Heart left ventricle (tissue), 13 donors: ENCODE results near the gene STX12.

Experiments used
- CTCF ChIP-seq, 12 donors: fragments of 200-600 bp; sonication (generic) in 4 of 12; IDR thresholded peaks; one replicate each; pipeline versions ENCODE4 v1.5.0 to v1.8.0; 2018 to 2022; ENCODE audit warnings: antibody characterized with exemption in 12 of 12, mild to moderate bottlenecking in 5 of 12
- POLR2A ChIP-seq, 2 donors: fragments of 450-650 bp; IDR thresholded peaks; one replicate each; pipeline ENCODE4 v1.6.1; 2017; ENCODE audit warnings: antibody characterized with exemption in 2 of 2, mild to moderate bottlenecking in 2 of 2, moderate library complexity in 2 of 2
- donor health status: ischemic (EF 13 %, LVEDD 7.1; RV severe dilation, severe dysfunction).
- donor health status: DM: no; HTN: yes; CAD: no.
- donor health status: DM: no; HTN: no; CAD: no.
- donor health status: ischemic (EF 25% LVEDD 6.9; RV normal size, moderate dysfunction).
- donor health status: ischemic (EF 25% LVEDD 5.7; RV mildly dilated, moderate dysfunction).
- donor health status: ischemic (EF 35%, LVEDD 5.7; RV mildly dilated, moderate dysfunction).
- donor health status: nonischemic (EF 11% LVEDD 7.7; RV severe dilation, severe dysfunction).
- donor health status: DM: yes; HTN: yes; CAD: no.
- donor health status: PGD.
- donor health status: ischemic (EF 29% LVEDD 5.4; RV normal size, mild dysfunction).
- donor health status: nonischemic (EF 23%, LVEDD 6.1; RV moderate dilation, normal function).

- TF ChIP-seq CTCF (IDR thresholded peaks at IDR 0.05) (no peak), POLR2A (IDR thresholded peaks at IDR 0.05) (no peak)
These were observed 5.0 kb downstream of the STX12 start for GRCh38 chr1:27778056-27778455.
